Embryonic facial prominence (tissue), 1 donor: ENCODE data around the gene AIF1.

Experiments used
- DNase-seq: peaks from one replicate; pipeline ENCODE4 v3.0.0-alpha.2; 2016; ENCODE audit errors: extremely low spot score

The AIF1 gene

DNA sequence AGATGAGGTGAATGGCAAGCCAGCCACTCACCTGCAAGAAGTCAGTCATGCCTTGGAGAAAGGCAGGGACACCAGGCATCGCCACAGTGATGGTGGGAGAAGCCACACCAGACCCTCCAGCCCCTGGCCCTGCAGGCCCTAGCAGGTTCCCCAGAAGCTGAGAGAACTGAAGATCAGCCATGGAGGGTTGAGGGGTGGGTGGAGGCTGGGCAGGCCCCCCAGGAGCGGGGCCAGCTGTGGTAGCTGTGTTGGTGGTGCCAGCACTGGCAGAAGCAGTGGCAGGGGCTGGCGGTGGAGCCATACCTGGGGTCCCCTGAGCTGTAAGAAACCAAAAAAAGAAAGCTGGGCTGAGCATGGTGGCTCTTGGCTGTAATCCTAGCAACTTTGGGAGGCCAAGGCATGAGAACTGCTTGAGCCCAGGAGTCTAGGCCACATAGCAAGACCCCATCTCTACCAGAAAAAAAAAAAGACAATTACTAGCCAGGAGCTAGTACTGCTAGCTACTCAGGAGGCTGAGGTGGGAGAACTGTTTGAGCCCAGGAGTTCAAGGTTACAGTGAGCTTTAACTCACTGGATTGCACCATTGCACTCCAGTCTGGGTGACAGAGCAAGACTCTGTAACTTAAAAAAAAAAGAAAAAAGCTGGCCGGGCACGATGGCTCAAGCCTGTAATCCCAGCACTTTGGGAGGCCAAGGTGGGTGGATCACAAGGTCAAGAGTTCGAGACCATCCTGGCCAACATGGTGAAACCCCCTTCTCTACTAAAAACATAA, 27.9 kb downstream of the AIF1 start:
- no peak for DNase-seq

DNA sequence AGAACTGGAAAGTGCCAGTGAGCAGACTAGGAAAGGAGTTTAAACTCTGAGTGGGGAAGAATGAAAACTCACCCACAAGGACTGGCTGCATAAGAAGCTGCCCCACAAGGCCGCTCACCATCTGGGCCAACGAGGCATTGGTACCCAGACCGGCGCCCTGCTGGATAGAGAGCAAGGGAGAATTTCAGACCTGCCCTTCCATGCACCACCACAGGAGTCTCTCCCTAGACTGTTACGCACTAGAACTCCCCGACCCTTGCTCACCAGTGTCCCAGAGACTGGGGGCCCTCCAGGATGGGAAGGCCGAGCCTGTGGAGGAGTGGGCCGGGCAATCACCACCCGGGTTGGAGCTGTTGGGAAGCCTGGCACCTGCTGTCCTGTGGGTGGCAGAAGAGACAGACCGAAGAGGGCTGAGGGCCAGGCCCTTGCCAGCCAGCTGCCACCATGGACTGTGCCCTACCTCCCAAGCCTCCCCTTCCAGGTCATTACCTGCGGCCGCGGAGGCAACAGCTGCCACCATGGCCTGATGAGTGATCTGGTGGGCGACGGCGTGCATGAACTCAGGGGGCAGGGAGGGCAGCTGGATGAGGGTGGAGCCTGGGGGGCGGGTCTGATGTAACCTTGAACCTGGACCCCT, 28.9 kb downstream of the AIF1 start:
- no peak for DNase-seq

DNA sequence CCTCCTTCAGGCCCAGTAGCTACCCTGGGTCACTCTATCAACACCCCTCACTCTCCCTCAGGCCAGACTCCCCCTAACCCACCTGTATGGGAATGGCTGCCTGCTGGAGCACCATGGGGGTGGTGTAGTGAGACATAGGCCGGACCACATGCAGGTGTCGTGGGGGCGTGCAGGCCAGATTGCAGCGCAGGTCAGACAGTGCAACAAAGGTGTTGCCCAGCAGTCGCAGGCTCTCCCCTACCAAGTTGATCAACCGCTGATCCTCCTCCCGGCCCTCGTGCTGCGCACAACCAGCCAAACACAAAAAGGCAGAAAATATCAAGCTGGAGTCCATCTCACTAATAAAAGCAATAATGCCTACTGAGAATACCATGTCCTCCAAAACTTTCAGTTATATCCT, 30.3 kb downstream of the AIF1 start:
- no peak for DNase-seq

DNA sequence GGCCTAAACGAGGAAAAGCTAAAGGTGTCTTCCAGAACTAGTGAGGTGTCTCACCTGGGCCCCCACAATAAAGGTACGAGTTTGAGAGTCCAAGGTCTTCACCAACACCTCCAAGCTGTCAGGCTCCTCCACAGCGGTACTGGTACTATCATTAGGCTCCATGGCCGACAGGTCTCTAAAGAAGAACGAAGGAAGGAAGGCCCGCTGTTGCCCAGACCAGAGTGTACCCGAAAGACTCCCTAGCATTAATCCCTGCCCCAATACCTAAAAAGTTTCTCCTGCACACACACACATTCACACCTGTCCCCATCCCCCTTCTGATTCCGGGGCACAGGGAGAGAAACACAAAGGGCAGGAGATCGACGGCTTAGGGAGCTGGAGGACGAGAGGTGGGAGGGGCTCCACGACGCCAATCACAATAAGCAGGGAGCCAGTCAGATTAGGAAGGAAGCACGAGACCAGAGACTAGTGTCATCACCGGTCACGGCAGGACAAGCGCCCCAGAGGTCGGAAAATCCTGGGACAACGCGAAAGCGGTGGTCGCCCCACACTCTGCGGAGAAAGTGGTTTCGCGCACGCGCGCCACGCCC, 36.7 kb downstream of the AIF1 start:
- peak; percentile 66 for DNase-seq

DNA sequence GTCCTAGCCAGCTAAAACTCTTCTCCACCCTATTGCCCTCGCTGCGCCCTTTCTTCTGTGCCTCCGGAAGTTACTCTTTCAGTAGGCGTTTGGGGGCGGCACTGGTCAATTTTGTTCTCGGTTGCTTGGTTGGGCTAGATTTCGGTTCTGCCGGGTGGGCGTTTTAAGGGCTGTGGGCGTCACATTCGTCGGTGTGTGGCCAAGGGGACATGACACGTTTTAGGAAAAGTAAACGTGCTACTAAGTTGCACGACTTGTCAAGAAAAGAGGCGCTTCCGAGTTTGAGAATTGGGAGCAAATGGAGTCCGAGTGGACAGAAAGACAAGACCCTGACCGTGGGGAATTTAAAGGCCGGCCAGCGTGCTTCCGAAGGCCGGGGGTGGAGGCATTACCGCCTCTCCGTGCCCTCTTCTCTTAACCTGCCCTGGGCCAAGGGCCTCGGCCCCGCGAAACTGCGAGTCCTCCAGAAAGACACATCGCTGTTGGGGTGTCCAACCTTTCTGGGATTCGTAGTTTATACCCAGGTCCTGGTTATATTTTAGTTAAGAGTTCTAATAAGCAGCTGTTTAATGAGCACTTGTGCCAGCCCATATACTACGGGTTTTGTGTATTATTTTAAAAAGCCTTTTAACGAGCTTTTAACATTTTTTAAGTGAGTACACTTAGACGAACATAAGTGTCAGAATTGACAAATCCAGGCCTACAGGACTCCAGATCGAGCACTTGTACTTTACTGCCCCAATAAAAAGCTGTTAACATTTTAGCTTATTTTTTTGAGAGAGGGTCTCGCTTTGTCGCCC, 38.1 kb downstream of the AIF1 start:
- DNase-seq = peak; percentile 86

DNA sequence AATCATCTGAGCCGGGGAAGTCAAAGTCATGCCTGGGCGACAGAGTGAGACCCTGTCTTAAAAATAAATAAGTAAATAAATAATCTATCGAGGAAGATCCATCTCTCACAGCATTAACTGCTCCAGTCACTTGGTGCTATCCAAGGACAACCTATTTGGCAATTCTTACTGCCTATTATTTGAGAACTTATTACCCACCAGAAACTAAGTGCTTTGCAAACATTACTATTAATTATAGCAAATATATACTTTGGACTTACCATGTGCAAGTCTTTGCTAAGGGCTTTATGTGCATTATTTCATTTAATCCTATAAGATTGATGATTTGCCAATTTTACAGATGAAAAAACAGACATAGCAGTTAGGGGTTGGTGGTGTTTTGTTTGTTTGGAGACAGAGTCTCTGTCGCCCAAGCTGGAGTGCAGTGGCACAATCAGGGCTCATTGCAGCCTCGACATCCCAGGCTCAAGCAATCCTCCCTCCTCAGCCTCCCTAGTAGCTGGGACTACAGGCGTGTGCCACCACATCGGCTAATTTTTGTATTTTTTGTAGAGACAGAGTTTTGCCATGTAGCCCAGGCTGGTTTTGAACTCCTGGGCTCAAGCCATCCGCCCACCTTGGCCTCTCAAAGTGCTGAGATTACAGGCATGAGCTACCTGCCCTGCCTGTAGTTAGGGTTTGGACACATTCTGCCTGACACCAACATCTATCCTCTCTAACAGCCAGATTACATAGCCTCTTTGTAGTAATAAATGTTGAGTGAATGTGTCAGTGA, 39.7 kb downstream of the AIF1 start:
- no peak for DNase-seq

DNA sequence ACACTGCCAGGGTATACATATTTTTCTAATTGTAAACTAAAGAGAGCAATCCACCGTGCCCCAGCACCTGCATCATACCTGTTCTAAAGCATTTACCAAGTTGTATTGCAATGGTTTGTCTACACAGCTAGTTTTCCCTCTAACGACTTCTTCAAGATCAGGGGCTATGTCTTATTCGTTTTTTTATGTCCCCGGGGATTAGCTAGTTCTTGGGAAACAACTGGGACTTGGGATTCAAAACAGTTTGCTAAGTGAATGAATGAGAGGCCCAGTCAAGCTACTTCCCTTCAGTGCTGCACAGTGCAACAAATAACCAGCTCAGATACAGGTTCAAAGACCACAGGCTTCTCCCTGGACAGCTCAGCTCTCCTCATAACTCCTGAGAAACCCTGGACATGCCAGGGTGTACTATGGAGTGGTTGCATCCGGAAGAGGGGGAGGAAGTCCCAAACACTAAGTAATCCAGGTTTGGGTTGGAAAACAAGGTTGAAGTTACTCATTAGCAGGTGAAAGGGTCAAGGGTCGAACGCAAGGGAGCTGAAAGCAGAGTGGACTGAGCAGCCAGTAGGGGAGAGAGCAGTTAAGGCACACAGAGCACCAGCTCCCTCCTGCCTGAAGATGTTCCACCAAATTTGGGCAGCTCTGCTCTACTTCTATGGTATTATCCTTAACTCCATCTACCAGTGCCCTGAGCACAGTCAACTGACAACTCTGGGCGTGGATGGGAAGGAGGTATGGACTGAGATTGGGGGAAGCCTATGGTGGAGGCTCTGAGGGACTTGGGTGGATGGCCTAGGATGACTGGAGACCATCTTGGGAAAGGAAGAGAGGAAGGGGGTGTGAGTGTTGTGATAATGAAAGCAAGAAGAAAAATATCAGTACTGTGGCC, 40.6 kb downstream of the AIF1 start, which contains the start of gene APOM:
APOM (plus strand) TSS at position 546 of the 889 bp plus-strand sequence; CDS start at position 619, 73 bp downstream.
- DNase-seq = no peak

DNA sequence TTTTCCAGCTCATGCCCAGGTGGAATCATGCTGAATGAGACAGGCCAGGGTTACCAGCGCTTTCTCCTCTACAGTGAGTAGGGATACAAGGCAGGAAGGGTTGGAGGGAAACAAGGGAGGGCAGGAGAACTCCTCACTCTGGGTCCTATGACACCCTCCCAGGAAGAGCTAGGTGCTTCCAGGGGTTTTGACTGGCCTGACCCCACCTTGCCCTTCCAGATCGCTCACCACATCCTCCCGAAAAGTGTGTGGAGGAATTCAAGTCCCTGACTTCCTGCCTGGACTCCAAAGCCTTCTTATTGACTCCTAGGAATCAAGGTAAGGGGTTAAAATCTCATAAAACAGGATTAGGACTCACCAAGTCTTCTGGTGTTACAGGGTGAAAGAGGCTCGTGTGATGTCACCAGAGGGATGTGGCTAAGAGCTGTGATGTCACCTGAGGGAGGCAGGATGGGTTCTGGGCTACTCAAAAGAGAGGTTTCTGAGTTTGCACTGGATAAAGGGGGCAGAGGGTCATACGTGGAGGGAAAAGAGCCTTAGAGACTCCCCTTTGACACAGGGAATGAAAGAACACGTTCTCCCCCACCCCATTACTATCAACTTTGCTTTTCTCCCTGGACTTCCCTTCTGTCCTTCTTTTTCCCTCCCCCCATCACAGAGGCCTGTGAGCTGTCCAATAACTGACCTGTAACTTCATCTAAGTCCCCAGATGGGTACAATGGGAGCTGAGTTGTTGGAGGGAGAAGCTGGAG, 42.5 kb downstream of the AIF1 start:
- DNase-seq = no peak

DNA sequence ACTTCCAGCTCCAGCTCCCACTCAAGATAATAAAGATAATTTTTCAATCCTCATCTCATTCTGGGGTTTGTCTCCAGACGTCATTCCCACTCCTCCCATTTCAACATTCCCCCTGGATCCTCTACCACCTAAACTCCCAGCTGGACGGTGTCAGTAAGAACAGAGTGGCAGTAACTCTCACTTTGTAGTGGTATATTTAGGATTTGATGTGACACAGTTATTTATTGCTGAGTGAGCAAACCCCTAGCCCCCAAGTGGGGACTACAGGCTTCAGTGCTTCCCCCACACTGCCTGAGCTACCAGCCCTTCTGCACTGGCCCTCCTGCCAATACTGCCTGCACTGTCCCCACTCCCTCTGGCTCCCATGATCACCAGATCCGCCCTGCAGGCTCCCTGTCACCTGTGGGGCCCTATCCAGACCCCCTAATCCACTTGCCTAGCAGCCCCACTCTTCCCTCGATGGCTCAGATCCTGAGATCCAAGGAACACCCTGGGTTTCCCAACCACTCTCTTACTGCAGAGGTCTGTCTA, 43.2 kb downstream of the AIF1 start:
- no peak for DNase-seq

DNA sequence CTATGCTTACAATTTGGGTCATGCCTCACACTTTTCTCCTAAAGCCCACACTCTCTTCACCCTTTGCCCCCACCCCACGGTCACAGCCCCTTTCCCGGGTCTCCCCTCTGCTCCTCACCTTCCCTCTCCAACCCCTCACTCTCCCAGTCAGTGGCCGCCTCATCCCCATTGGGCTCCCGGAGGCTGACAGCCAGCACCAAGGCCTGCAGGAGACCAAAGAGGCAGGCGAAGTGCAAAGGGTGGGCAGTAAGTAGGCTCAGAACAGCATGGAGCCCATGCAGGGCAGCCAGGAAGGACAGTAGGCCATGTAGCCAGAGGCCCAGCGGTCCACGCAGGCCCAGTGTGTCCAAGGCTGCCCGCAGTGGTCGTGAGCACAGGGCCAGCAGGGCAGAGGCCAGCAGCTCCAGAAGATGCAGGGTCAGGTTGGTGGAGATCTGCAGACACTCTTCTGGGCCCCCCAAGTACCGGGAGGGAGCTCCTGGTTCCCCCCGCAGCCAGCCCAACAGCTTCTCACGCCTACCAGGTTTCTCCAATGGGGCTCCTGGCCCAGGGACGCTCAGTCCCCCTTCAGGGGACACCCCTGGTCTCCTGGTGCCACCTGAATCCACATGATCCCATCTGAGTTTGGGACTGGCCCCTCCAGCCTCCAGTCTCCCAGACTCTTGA, 44.1 kb downstream of the AIF1 start:
- no peak for DNase-seq

DNA sequence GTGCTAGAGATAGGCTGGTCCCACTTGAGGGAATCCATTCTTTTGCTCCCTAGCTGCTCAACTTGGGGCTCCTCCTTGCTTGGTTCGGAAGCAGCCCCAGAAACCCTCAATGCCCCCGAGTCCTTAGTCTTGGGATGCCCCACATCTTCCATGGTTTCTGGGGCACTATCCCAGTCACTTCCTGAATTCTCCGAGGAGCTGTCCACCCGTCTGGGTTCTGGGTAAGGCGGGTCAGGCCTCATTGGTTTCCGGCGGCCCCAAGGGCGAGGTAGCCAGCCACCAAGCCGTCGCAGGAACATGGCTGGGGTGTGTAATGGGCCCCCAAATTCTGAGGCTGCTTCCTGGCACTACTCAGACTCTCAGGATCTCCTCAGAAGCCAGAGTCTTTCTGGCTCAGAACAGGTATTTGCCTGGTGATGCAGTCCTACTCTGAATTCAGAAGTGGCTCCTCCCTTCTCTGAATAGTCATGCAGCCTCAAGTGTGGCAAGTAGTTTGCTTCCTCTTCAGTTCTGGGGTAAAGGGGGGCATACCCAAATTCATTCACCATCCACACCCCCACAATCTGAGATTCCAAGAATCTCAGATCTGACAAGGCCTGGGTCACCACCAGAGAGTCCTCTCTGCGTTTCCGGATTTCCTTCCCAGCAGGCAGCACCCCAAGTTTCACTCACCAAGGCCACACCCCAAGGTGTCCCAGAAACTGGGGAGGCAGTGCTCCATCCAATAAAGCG, 44.8 kb downstream of the AIF1 start:
- no peak for DNase-seq

DNA sequence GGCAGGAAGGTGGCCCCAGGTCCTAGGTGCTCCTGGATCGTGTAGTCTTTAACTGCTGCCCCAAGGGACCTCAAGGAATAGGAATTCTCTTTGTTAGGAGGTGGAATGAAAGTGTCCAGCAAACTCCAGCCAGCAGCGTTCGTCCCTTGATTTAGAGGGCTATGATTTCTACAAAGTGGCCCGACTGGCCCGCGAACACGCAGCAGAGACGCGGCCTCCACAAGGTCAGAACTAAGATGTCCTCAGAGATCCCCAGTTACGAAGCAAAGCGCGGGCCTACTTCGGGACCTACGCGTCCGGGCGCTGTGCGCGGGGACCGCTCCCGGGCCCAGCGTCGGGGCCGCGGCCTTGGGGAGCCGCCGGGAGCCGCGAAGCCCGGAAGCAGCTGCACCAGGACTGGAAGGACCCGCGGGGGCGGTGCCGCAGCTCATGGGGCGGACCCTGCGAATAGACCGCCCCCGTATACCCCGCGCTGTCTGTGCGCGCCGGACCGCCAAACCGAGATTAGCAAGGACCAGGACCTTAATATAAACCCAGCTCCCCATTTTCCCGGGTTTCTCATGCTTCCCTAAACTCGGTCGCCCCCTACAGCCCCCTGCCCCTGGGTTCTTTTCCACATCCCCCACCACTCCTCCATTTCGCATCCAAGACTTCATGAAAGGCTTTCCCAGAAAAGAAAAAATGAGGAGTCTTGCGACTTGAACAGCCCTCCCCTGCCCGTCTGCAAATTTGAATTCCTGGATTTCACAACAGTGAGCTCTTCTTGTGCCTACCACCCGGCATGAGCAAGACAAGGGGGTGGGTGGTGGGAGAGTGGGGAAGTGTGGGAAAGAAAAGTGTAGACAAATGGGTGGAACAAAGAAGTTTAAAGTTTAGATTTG, 45.6 kb downstream of the AIF1 start, which contains the start of gene C6orf47:
C6orf47 (minus strand) TSS at position 398 of the 881 bp plus-strand sequence. CDS start 831 bp downstream, outside the sequence.
- DNase-seq = peak; percentile 40

DNA sequence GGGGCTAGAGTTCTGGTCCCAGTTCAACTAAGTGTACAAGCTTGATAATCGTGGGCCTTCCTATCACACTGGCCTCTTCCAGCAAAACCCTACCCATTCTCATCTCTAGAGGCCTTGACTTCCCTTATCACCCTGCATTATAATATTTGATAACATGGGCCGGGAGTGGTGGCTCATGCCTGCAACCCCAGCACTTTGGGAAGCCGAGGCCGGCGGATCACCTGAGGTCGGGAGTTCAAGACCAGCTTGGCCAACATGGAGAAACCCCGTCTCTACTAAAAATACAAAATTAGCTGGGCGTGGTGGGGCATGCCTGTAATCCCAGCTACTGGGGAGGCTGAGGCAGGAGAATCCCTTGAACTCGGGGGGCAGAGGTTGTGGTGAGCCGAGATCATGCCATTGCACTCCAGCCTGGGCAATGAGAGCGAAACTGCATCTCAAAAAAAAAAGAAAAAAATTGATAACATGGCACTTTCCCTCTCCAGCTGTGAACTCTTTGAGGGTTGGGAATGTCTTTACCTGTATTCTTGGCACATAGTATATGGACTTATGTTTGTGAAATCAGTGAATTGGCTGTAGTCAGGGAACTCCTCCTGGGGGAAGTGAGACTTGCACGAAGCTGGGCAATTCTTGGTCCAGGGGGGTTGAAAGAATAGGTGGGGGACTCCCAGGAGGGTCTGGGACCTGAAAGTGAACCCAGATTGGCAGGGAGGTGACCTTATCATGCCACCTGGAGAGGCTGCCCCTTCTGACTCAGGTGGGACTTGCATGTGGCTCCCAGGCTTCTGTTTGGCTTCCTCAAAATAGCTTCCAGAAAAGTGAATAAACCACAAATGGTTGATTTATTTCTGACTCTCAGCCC, 46.5 kb downstream of the AIF1 start:
- no peak for DNase-seq

DNA sequence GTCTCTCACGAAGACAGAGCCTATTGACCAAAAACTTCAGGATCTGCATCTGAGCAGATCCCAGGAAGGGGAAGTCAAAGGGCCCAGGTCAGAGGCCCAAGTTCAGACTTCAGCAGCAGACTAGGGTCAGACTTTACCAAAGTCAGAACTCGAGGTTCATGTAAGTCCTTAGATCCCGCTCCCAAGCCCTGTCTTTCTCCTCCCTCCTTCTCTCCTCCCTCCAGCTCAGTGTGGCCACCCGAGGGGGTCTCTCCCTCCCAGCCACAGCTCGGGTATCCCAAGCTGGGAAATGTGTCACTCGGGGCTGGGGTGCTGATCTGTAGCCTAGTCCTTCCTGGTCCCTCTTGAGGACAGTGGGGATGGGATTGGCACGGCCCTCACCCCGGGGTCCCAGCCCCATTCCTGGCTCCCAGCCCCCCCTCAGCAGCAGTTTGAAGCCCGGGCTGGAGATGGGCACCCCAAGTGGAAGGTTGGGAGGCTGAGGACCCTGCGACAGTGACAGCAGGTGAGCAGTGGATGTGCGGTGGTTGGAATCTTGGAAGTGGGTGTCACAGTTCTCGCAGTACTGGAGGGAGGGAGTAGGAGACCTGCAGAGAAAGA, 47.2 kb downstream of the AIF1 start:
- DNase-seq = no peak

DNA sequence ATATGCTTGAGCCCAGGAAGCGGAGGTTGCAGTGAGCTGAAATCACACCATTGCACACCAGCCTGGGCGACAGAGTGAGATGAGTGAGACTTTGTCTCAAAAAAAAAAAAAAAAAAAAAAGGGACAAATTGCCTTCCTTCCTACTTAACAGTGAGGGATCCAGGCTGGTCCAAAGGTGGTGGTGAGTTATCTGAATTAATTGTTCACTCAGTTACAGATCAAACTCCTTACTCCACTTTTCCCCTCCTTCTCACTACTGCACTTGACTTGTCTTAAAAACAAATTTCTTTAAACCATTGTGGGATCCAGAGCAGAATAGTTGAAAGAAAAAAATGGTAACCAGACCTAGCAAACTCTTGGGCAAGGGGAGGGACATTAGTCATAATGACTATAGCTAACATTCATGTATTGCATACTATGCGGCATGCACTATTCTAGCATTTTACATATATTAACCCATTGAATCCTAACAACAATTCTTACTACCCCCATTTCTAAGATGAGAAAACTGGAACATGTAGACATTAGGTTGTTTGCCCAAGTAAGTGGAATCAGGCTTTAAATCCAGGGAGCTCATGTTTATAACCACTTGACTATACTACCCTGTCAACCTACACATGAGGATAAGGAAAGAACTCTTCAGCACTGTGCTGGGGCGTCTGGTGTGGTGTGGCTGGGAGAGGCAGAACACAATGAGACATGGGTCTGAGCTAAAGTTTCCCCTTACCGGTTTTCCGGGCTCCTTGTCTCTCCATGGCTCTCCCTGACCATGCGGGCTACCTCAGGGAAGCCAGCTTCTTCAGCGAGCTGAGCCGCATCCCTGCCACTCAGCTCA, 48.3 kb downstream of the AIF1 start:
- DNase-seq = no peak
